ENCODE measurements around the gene RALGDS. TPM values are rescaled to one million over a fixed set of nuclear protein-coding genes. Genes with fewer than 3 reads are reported as not detected.

RALGDS gene
- total RNA-seq (2016; rRNA removed; fragmentation: Illumina TruSeq; extraction: Trizol), result 8.8 and 12.9 TPM in 2 replicates
- 4.2 and 5.7 TPM in 2 replicates for total RNA-seq (2016; cell fraction: cytosol; rRNA removed; fragmentation: Illumina TruSeq; extraction: Trizol; ENCODE audit: low read depth)
- 7.3 and 12.1 TPM in 2 replicates for total RNA-seq (2016; cell fraction: insoluble cytoplasmic fraction; rRNA removed; fragmentation: Illumina TruSeq; extraction: Trizol)
- total RNA-seq (2016; cell fraction: membrane; rRNA removed; fragmentation: Illumina TruSeq; extraction: Trizol), result 15.5 and 15.7 TPM in 2 replicates
- total RNA-seq (2016; cell fraction: nucleus; rRNA removed; fragmentation: Illumina TruSeq; extraction: Trizol), result 10.4 and 11.0 TPM in 2 replicates
- 25.5 and 28.8 TPM in 2 replicates for polyA plus RNA-seq (2011; rRNA removed)
- polyA plus RNA-seq (2011; cell fraction: cytosol; rRNA removed), result 14.9 and 17.8 TPM in 2 replicates
- 104 and 131 TPM in 2 replicates for polyA plus RNA-seq (2011; cell fraction: nucleus; rRNA removed)
- polyA plus RNA-seq (2012), result 12.0 and 15.7 TPM in 2 replicates
- polyA plus RNA-seq (2016; cell fraction: cytosol; fragmentation: Illumina TruSeq; extraction: Trizol; ENCODE audit: low read depth), result 4.1 and 4.2 TPM in 2 replicates
- 8.9 and 12.0 TPM in 2 replicates for polyA plus RNA-seq (2016; cell fraction: insoluble cytoplasmic fraction; fragmentation: Illumina TruSeq; extraction: Trizol; ENCODE audit: low read depth)
- 11.6 and 12.4 TPM in 2 replicates for polyA plus RNA-seq (2016; cell fraction: membrane; fragmentation: Illumina TruSeq; extraction: Trizol; ENCODE audit: low read depth)
- polyA plus RNA-seq (2016; cell fraction: nucleus; fragmentation: Illumina TruSeq; extraction: Trizol; ENCODE audit: insufficient read depth, low read depth), result 28.7 and 31.3 TPM in 2 replicates
- 20.8 and 24.6 TPM in 2 replicates for polyA minus RNA-seq (2011; rRNA and poly(A)+ RNA removed; ENCODE audit: low replicate concordance)
- 4.8 and 5.6 TPM in 2 replicates for polyA minus RNA-seq (2011; cell fraction: cytosol; rRNA and poly(A)+ RNA removed)
- polyA minus RNA-seq (2011; cell fraction: nucleus; rRNA and poly(A)+ RNA removed), result 17.0 and 17.4 TPM in 2 replicates
- Bru-seq, nascent RNA, result percentile 52 among the genes with signal in this experiment
- percentile 70 among the genes with signal in this experiment for BruChase-seq, experiment 1, labeled RNA remaining after a 6-hour chase
- BruChase-seq, experiment 2, labeled RNA remaining after a 2-hour chase, result percentile 61 among the genes with signal in this experiment
- long read RNA-seq, experiment 1, partial matches to known transcripts, result 0 of 1 reads
- long read RNA-seq, experiment 1, other reads (novel, unspliced or antisense), result 0 of 1 reads
- long read RNA-seq, experiment 2, transcript RALGDS-202 (18 exons, 3,634 nt), result major isoform, 5 of 43 reads
- long read RNA-seq, experiment 2, partial matches to known transcripts, result 5 of 43 reads
- long read RNA-seq, experiment 2, other reads (novel, unspliced or antisense), result 25 of 43 reads

DNA sequence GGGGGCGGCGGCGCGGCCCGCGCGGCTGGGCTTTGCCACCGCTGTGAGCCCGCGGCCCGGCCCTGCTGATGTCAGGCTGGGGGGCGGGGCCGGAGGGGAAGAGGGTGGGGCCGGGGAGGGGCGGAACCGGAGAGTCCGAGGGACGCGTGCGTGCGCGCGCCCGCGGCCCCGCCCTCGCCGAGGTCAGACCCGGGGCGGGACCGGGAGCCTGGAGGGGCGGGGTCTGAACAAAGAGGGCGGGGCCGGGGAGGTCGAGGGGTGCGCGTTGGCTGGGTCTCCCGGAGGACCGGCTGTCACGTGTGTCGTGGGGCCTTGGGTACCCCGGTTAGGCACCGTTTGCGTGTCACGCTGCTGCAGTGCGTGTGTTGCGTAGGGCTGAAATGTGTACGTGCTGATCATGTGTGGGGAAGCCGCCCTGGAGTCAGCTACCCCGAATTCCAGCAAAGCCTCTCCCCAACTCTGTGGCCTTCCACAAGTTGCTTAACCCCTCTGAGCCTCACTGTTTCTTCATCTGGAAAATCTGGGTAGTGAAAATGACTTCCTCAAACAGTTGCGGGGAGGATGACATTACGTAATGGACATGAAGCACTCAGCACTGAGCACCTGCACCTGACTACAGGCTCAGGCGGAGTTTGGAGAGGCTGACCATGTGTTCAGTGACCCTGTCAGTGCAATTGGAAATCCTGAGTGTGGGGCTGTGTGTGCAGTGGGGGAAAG, at the start of gene RALGDS:
RALGDS (minus strand) TSS at position 43 of the 717 bp plus-strand sequence. CDS start 86 bp downstream, outside the sequence.
- no peaks in the 10 kb centered on the region for H3K79me2 ChIP-seq (ENCODE audit: insufficient read depth, low read length)
- H3K4me3 ChIP-seq (replicated peaks in 1 of 3; ENCODE audit: insufficient read depth in 1 of 3, low read depth in 2 of 3, low read length in 3 of 3), result peak within 1 kb of the TSS; percentile 67 to 83 (median 81)
- no peaks in the 10 kb centered on the region for H3K27me3 ChIP-seq (ENCODE audit: control insufficient read depth in 1 of 2, insufficient read depth in 2 of 2, low read length in 2 of 2)
- H3K36me3 ChIP-seq (replicated peaks in 1 of 2; ENCODE audit: control insufficient read depth in 1 of 2, insufficient read depth in 2 of 2, low read length in 2 of 2), result no peaks in the 10 kb centered on the region; a peak in 1 of 5 replicates
- H3K9me3 ChIP-seq (ENCODE audit: low read length), result no peaks in the 10 kb centered on the region
- H3K4me1 ChIP-seq (ENCODE audit: insufficient read depth, low read length), result peaks cover 47% of the 10 kb centered on the region
- in situ Hi-C loops (cut with HindIII; ENCODE audit: extremely low pct_ligation_motif_present, low pct_unique_long_range_greater_than_20kb) (no loop called here), intact Hi-C loops (cut with micrococcal nuclease; ENCODE audit: unreplicated experiment) (no loop called here)
- H3K4me2 ChIP-seq (ENCODE audit: low read depth, low read length), result peak within 1 kb of the TSS; percentile 98
- DNase-seq (ENCODE audit: low spot score) (peak; percentile 61), FAIRE-seq (no peak), ATAC-seq (peak; percentile 63)
- H3K9ac ChIP-seq (ENCODE audit: insufficient read depth, low read depth, low read length), result peak within 1 kb of the TSS; percentile 82
- BruUV-seq (replicated peaks), result no TSS peak
- H3K27ac ChIP-seq (ENCODE audit: extremely low read length, insufficient read depth, low read length), result peak within 1 kb of the TSS; percentile 61
- CTCF ChIA-PET (ENCODE audit: low intra/inter-chr PET ratio, low total read pairs), result no interaction called here
- POLR2A ChIA-PET, result interaction anchor here (1.2 kb wide), 1 partner anchor 27 kb away, joined by 4 read pairs; no protein-coding TSS in a partner anchor
- peaks cover 9% of the 10 kb centered on the region; the same call in 1 of the 2 replicates for H4K20me1 ChIP-seq (ENCODE audit: insufficient read depth, low read length)
- 6% methylated on average over 8 of the region's 53 CpGs for WGBS (ENCODE audit: low lambda C conversion rate)
- H2AFZ ChIP-seq (ENCODE audit: low read length), result no peak within 1 kb of the TSS
- TF ChIP-seq, protein P1, sequence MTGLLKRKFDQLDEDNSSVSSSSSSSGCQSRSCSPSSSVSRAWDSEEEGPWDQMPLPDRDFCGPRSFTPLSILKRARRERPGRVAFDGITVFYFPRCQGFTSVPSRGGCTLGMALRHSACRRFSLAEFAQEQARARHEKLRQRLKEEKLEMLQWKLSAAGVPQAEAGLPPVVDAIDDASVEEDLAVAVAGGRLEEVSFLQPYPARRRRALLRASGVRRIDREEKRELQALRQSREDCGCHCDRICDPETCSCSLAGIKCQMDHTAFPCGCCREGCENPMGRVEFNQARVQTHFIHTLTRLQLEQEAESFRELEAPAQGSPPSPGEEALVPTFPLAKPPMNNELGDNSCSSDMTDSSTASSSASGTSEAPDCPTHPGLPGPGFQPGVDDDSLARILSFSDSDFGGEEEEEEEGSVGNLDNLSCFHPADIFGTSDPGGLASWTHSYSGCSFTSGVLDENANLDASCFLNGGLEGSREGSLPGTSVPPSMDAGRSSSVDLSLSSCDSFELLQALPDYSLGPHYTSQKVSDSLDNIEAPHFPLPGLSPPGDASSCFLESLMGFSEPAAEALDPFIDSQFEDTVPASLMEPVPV (CRISPR knock-in tag; IDR thresholded peaks at IDR 0.05), result 0 out of 2 replicates have a peak, but pooled peaks have one; percentile 37
- TF ChIP-seq ZNF224 (CRISPR knock-in tag; IDR thresholded peaks at IDR 0.05) (no peak), MTF1 (CRISPR knock-in tag; IDR thresholded peaks at IDR 0.05) (no peak), ZMYM2 (CRISPR knock-in tag; IDR thresholded peaks at IDR 0.05) (no peak), FLYWCH1 (CRISPR knock-in tag; IDR thresholded peaks at IDR 0.05) (no peak), ZNF572 (CRISPR knock-in tag; IDR thresholded peaks at IDR 0.05) (0 out of 2 replicates have a peak, but pooled peaks have one; percentile 41), ZNF768 (CRISPR knock-in tag; IDR thresholded peaks at IDR 0.05) (peak; percentile 81), SALL1 (CRISPR knock-in tag; IDR thresholded peaks at IDR 0.05) (peak; percentile 40; the same call in 1 of the 2 replicates), CEBPG (CRISPR knock-in tag; IDR thresholded peaks at IDR 0.05) (peak; percentile 53), GABPB1 (CRISPR knock-in tag; IDR thresholded peaks at IDR 0.05) (peak; percentile 28; the same call in 1 of the 2 replicates), HNRNPLL (IDR thresholded peaks at IDR 0.05; ENCODE audit: low read depth, low read length, poor library complexity, severe bottlenecking) (peak; percentile 35), SP1 (IDR thresholded peaks at IDR 0.05) (no peak), SP1 (CRISPR knock-in tag; IDR thresholded peaks at IDR 0.05) (peak; percentile 65), HNRNPK (IDR thresholded peaks at IDR 0.05; ENCODE audit: low read depth, low read length, poor library complexity, severe bottlenecking) (peak; percentile 47), ARNT (IDR thresholded peaks at IDR 0.05) (no peak)
- TF ChIP-seq, protein P2, sequence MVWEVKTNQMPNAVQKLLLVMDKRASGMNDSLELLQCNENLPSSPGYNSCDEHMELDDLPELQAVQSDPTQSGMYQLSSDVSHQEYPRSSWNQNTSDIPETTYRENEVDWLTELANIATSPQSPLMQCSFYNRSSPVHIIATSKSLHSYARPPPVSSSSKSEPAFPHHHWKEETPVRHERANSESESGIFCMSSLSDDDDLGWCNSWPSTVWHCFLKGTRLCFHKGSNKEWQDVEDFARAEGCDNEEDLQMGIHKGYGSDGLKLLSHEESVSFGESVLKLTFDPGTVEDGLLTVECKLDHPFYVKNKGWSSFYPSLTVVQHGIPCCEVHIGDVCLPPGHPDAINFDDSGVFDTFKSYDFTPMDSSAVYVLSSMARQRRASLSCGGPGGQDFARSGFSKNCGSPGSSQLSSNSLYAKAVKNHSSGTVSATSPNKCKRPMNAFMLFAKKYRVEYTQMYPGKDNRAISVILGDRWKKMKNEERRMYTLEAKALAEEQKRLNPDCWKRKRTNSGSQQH (CRISPR knock-in tag; IDR thresholded peaks at IDR 0.05; ENCODE audit: low read depth), result 0 out of 2 replicates have a peak, but pooled peaks have one; percentile 40
- TF ChIP-seq, protein P3, sequence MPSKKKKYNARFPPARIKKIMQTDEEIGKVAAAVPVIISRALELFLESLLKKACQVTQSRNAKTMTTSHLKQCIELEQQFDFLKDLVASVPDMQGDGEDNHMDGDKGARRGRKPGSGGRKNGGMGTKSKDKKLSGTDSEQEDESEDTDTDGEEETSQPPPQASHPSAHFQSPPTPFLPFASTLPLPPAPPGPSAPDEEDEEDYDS (CRISPR knock-in tag; IDR thresholded peaks at IDR 0.05), result no peak
